HG02759 (cell line): ENCODE measurements around the gene PCDH15.
"Not testable (repeated sequence)": the region's sequence is repeated elsewhere in the genome, so short reads cannot be mapped to it uniquely, and the experiment has no call there.

ENCODE experiments used
- ATAC-seq: cut with Tn5 transposase; IDR thresholded peaks from one replicate; pipeline ENCODE4 v1.9.1; 2021; ENCODE audit warnings: mild to moderate bottlenecking, moderate library complexity; ENCODE audit not compliant: unreplicated experiment

PCDH15 gene

GRCh38 chr10:54415483-54415882 lies 385.5 kb downstream of the PCDH15 start:
- no peak for ATAC-seq

- no peak for ATAC-seq
Observed at GRCh38 chr10:54402576-54402975, 398.5 kb downstream of the PCDH15 start.

GRCh38 chr10:54396031-54396430 lies 405.0 kb downstream of the PCDH15 start:
- ATAC-seq: no peak

GRCh38 chr10:54394598-54394997 lies 406.4 kb downstream of the PCDH15 start:
- ATAC-seq: not testable (repeated sequence)

- no peak for ATAC-seq
Observed at GRCh38 chr10:54372179-54372578, 428.9 kb downstream of the PCDH15 start.

GRCh38 chr10:54368984-54369383 lies 432.0 kb downstream of the PCDH15 start:
- ATAC-seq: no peak

GRCh38 chr10:54363390-54363789 lies 437.6 kb downstream of the PCDH15 start:
- no peak for ATAC-seq

GRCh38 chr10:54342058-54342457 lies 459.0 kb downstream of the PCDH15 start:
- ATAC-seq: no peak

- no peak for ATAC-seq
Observed at GRCh38 chr10:54335296-54335695, 465.7 kb downstream of the PCDH15 start.

GRCh38 chr10:54319341-54319740 lies 481.7 kb downstream of the PCDH15 start:
- ATAC-seq: no peak

- no peak for ATAC-seq
Observed at GRCh38 chr10:54318470-54318869, 482.6 kb downstream of the PCDH15 start.

GRCh38 chr10:54314430-54314829 lies 486.6 kb downstream of the PCDH15 start:
- ATAC-seq: no peak

GRCh38 chr10:54284526-54285193 lies 516.4 kb downstream of the PCDH15 start:
- ATAC-seq: no peak

GRCh38 chr10:54282012-54282411 lies 519.0 kb downstream of the PCDH15 start:
- no peak for ATAC-seq

- ATAC-seq: no peak
Observed at GRCh38 chr10:54266395-54266794, 534.6 kb downstream of the PCDH15 start.

GRCh38 chr10:54262726-54263125 lies 538.3 kb downstream of the PCDH15 start:
- no peak for ATAC-seq

GRCh38 chr10:54259104-54259503 lies 541.9 kb downstream of the PCDH15 start:
- ATAC-seq: no peak

- ATAC-seq: no peak
Observed at GRCh38 chr10:54234832-54235231, 566.2 kb downstream of the PCDH15 start.

- no peak for ATAC-seq
Observed at GRCh38 chr10:54203401-54203800, 597.6 kb downstream of the PCDH15 start.

- no peak for ATAC-seq
Observed at GRCh38 chr10:54198051-54198450, 603.0 kb downstream of the PCDH15 start.

GRCh38 chr10:54194806-54195205 lies 606.2 kb downstream of the PCDH15 start:
- ATAC-seq: no peak

- ATAC-seq: no peak
Observed at GRCh38 chr10:54159924-54160323, 641.1 kb downstream of the PCDH15 start.

GRCh38 chr10:54148508-54148907 lies 652.5 kb downstream of the PCDH15 start:
- no peak for ATAC-seq
